H1 (cell line): ENCODE data around the gene FXYD5. TPM values are rescaled to one million over a fixed set of nuclear protein-coding genes. Genes with fewer than 3 reads are reported as not detected.

ENCODE experiments used
- CTCF ChIA-PET: fragments of 300-600 bp; sonication (Branson Sonifier 250); formaldehyde crosslinking; loops from one replicate; lab custom pipeline; 2021; ENCODE audit not compliant: partially characterized antibody; lab: Charles Lee
- POLR2A ChIA-PET: fragments of 300-600 bp; sonication (Branson Sonifier 250); formaldehyde crosslinking; loops from one replicate; lab custom pipeline; 2021; ENCODE audit warnings: inconsistent platforms; ENCODE audit not compliant: partially characterized antibody; lab: Charles Lee
- DNase-seq, 2 experiments: peaks; one replicate each; pipeline versions ENCODE4 v3.0.0 to v3.0.0-alpha.2; 2010 to 2022; ENCODE audit warnings: low spot score in 2 of 2, low read depth in 1 of 2, mixed read lengths in 1 of 2
- FAIRE-seq: peaks from 2 replicates; lab custom pipeline; 2011; peaks lifted over from hg19 to GRCh38; lab: Jason Lieb, UNC
- H2AFZ ChIP-seq: 2 replicates; pipeline ENCODE4 v1.8.1; 2012; ENCODE audit warnings: low read length, inconsistent platforms
- H2AK5ac ChIP-seq: 2 replicates; pipeline ENCODE4 v1.6.1; 2013; ENCODE audit warnings: low read depth, low read length
- H2BK120ac ChIP-seq: replicated peaks from 2 replicates; pipeline ENCODE3; 2013; ENCODE audit warnings: low read depth, low read length, inconsistent platforms
- H2BK12ac ChIP-seq: 2 replicates; pipeline ENCODE4 v1.6.1; 2013; ENCODE audit warnings: low read depth, low read length
- H2BK15ac ChIP-seq: 2 replicates; pipeline ENCODE4 v1.6.1; 2013; ENCODE audit warnings: low read length
- H2BK20ac ChIP-seq: 2 replicates; pipeline ENCODE4 v1.6.1; 2013; ENCODE audit warnings: low read length
- H2BK5ac ChIP-seq: 2 replicates; pipeline ENCODE4 v1.6.1; 2013; ENCODE audit warnings: low read depth, low read length
- H3K14ac ChIP-seq: 2 replicates; pipeline ENCODE4 v1.6.1; 2013; ENCODE audit warnings: inconsistent platforms; ENCODE audit not compliant: insufficient read length
- H3K18ac ChIP-seq: 2 replicates; pipeline ENCODE4 v1.6.1; 2013; ENCODE audit warnings: low read length; ENCODE audit errors: extremely low read depth
- H3K23ac ChIP-seq: 2 replicates; pipeline ENCODE4 v1.6.1; 2013; ENCODE audit warnings: inconsistent platforms; ENCODE audit not compliant: insufficient read length
- H3K23me2 ChIP-seq: 2 replicates; pipeline ENCODE4 v1.6.1; 2013; ENCODE audit warnings: low read depth, low read length
- H3K27ac ChIP-seq: 2 replicates; pipeline ENCODE4 v1.6.1; 2011; ENCODE audit warnings: low read depth, low read length, inconsistent platforms
- H3K27me3 ChIP-seq, 4 experiments: replicated peaks in 1 of 4; 1 replicate in 1 of 4; 2 replicates in 3 of 4; pipeline versions ENCODE4 v1.6.1 to v1.8.1; 2011 to 2013; ENCODE audit warnings: low read length in 3 of 4, mild to moderate bottlenecking in 3 of 4, inconsistent platforms in 2 of 4, mixed read lengths in 2 of 4, moderate library complexity in 1 of 4; ENCODE audit not compliant: control insufficient read depth in 3 of 4, insufficient read depth in 3 of 4; ENCODE audit errors: extremely low read depth in 1 of 4
- H3K36me3 ChIP-seq, 4 experiments: 2 replicates each; pipeline versions ENCODE4 v1.6.1 to v1.8.1; 2011 to 2013; ENCODE audit warnings: mild to moderate bottlenecking in 4 of 4, low read length in 3 of 4, moderate library complexity in 2 of 4, control low read depth in 1 of 4, inconsistent platforms in 1 of 4; ENCODE audit not compliant: insufficient read depth in 4 of 4, control insufficient read depth in 2 of 4
- H3K4ac ChIP-seq: replicated peaks from 2 replicates; pipeline ENCODE3; 2013; ENCODE audit warnings: low read length, low read depth, mixed read lengths, inconsistent platforms; ENCODE audit not compliant: insufficient read length
- H3K4me1 ChIP-seq, 4 experiments: replicated peaks in 1 of 4; 1 replicate in 1 of 4; 2 replicates in 3 of 4; pipeline versions ENCODE4 v1.6.1 to v1.8.1; 2011 to 2013; ENCODE audit warnings: low read length in 3 of 4, inconsistent platforms in 2 of 4, mixed read lengths in 1 of 4; ENCODE audit not compliant: insufficient read depth in 4 of 4, control insufficient read depth in 3 of 4
- H3K4me2 ChIP-seq, 2 experiments: 2 replicates each; pipeline versions ENCODE4 v1.6.1 to v1.8.1; 2011 to 2013; ENCODE audit warnings: low read depth in 2 of 2, low read length in 2 of 2, control low read depth in 1 of 2, inconsistent platforms in 1 of 2, mild to moderate bottlenecking in 1 of 2; ENCODE audit not compliant: insufficient read depth in 1 of 2
- H3K4me3 ChIP-seq, 4 experiments: fragments of 200-600, 300-600 bp in 1 of 4; sonication (generic), shearing (Covaris generic), sonication (Bioruptor Twin) in 1 of 4; 2 replicates each; pipeline versions ENCODE4 v1.5.1 to v1.8.1; 2011 to 2016; ENCODE audit warnings: low read length in 4 of 4, low read depth in 3 of 4, control low read depth in 2 of 4, inconsistent platforms in 2 of 4, mild to moderate bottlenecking in 2 of 4, mixed read lengths in 1 of 4, moderate library complexity in 1 of 4; ENCODE audit not compliant: insufficient read depth in 2 of 4; ENCODE audit errors: extremely low read depth in 1 of 4
- H3K56ac ChIP-seq: replicated peaks from 2 replicates; pipeline ENCODE3; 2013; ENCODE audit warnings: low read depth, mild to moderate bottlenecking, mixed read lengths, low read length, inconsistent platforms; ENCODE audit not compliant: insufficient read length
- H3K79me1 ChIP-seq: 2 replicates; pipeline ENCODE4 v1.6.1; 2013; ENCODE audit warnings: low read depth, low read length, control low read depth
- H3K79me2 ChIP-seq, 2 experiments: 2 replicates each; pipeline versions ENCODE4 v1.6.1 to v1.8.1; 2012 to 2013; ENCODE audit warnings: low read length in 2 of 2, mild to moderate bottlenecking in 2 of 2, inconsistent platforms in 1 of 2; ENCODE audit not compliant: insufficient read depth in 2 of 2, control insufficient read depth in 1 of 2
- H3K9ac ChIP-seq, 4 experiments: replicated peaks in 1 of 4; 1 replicate in 1 of 4; 2 replicates in 3 of 4; pipeline versions ENCODE4 v1.6.1 to v1.8.1; 2011 to 2013; ENCODE audit warnings: low read depth in 3 of 4, low read length in 3 of 4, control low read depth in 2 of 4, mild to moderate bottlenecking in 2 of 4, moderate library complexity in 2 of 4, inconsistent platforms in 1 of 4; ENCODE audit errors: extremely low read depth in 1 of 4
- H3K9me3 ChIP-seq, 2 experiments: 2 replicates each; pipeline versions ENCODE4 v1.6.1 to v1.8.1; 2012 to 2013; ENCODE audit warnings: mild to moderate bottlenecking in 2 of 2, moderate library complexity in 2 of 2, control low read depth in 1 of 2, inconsistent platforms in 1 of 2, low read depth in 1 of 2, low read length in 1 of 2, mixed read lengths in 1 of 2; ENCODE audit not compliant: insufficient read depth in 2 of 2
- H4K20me1 ChIP-seq, 2 experiments: replicated peaks in 1 of 2; 2 replicates each; pipeline versions ENCODE3 to v1.8.1; 2011 to 2013; ENCODE audit warnings: inconsistent platforms in 2 of 2, low read length in 2 of 2, mild to moderate bottlenecking in 1 of 2; ENCODE audit not compliant: insufficient read depth in 2 of 2, control insufficient read depth in 1 of 2
- H4K5ac ChIP-seq: 2 replicates; pipeline ENCODE4 v1.6.1; 2013; ENCODE audit warnings: low read length, low read depth, mixed read lengths, inconsistent platforms; ENCODE audit not compliant: insufficient read length
- H4K8ac ChIP-seq: 2 replicates; pipeline ENCODE4 v1.8.0; 2013; ENCODE audit warnings: mild to moderate bottlenecking, moderate library complexity, low read length, inconsistent platforms; ENCODE audit not compliant: insufficient read depth; ENCODE audit errors: extremely low read depth
- H4K91ac ChIP-seq: replicated peaks from 2 replicates; pipeline ENCODE3; 2013; ENCODE audit warnings: low read length, mixed read lengths, inconsistent platforms; ENCODE audit not compliant: insufficient read length
- ZNF274 ChIP-seq: IDR thresholded peaks from 2 replicates; pipeline ENCODE4 v1.7.0; 2012; ENCODE audit warnings: low read length, borderline replicate concordance; ENCODE audit errors: extremely low read depth
- WGBS, 2 experiments: shearing (Covaris generic) in 1 of 2; methylation state at CpG; one replicate each; pipeline versions ENCODE4 v1.1.6 to v1.1.7; 2013 to 2015; ENCODE audit warnings: low lambda C conversion rate in 2 of 2, mixed read lengths in 2 of 2, inconsistent platforms in 1 of 2, low coverage in 1 of 2, missing lambda C conversion rate in 1 of 2; ENCODE audit not compliant: insufficient replicate concordance in 2 of 2, insufficient coverage in 1 of 2, insufficient read length in 1 of 2; ENCODE audit errors: extremely low coverage in 1 of 2, missing lambda C conversion rate in 1 of 2; 5-methylcytosine and 5-hydroxymethylcytosine counted together
- polyA plus RNA-seq, 7 experiments: library from polyadenylated mRNA; depleted of rRNA in 3 of 7; stranded (reverse) in 5 of 7; unstranded in 2 of 7; fragments of >200 nt in 5 of 7; fragments of 200-250 nt in 2 of 7; gene quantifications; 1 replicate in 5 of 7; 2 replicates in 1 of 7; 4 replicates in 1 of 7; pipeline versions ENCODE4 v1.2.1 to v1.2.3, GENCODE V29; 2011 to 2013; ENCODE audit warnings: missing spikeins in 2 of 7, mixed read lengths in 2 of 7
- total RNA-seq: library from RNA; stranded (reverse); fragmentation: NEBNext Ultra II Directional; extraction: Animal tissue kit (Norgen Biotek cat#: 25700); gene quantifications from 2 replicates; pipeline ENCODE4 v1.2.1, GENCODE V29; 2021

FXYD5 gene
- total and polyA plus RNA-seq, 2 of the 8 experiments (the other 6 are each of a cell fraction or from before 2014, with no cell fraction given), result 99.0 to 191 TPM

DNA sequence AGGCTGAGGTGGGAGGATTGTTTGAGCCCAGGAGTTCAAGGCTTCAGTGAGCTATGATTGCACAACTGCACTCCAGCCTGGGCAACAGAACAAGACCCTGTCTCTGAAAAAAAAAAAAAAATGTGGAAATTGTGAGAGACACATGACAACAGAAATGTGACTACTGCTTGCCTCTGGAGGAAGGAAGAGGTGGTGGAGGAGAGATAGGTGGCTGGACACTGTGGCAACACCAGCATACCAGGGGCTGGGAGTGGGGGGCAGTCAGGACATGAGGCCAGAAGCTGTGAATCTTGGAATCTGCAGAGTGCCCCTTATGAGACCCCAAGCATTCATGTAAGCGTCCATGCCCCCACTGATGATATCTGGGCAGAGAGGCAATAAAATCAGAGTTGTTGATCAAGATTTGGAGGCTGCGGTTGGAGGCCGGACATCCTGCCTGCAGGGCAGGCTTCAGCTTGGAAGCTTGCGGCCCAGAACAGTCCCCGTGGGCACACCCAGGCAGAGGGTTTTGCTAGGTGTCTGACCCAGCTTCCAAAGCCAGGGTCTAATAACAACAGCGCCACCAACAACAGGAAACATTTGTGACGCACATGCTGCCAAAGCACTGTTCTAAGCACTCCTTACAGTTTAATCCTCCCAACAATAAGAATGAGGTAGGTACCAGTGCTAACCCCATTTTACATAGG is 57.2 kb downstream of the FXYD5 start:
- FAIRE-seq (no peak), DNase-seq (no peak)
- CTCF ChIA-PET, result interaction anchor here (0.7 to 1.3 kb wide), 3 partner anchors 44 to 144 kb away, joined by 3 to 4 read pairs (median 3); no protein-coding TSS in a partner anchor
- Histone ChIP-seq H3K23me2 (no peaks in the 10 kb centered on the region), H3K4ac (no peak overlapping the region), H3K4me3 (no peak overlapping the region), H2AK5ac (no peak overlapping the region), H3K4me1 (no peaks in the 10 kb centered on the region; a peak in 2 of 7 replicates), H3K36me3 (no peaks in the 10 kb centered on the region), H2BK120ac (no peak overlapping the region), H3K23ac (no peak overlapping the region), H2BK5ac (0 out of 2 replicates have a peak overlapping the region, but pooled peaks have one; percentile 4), H3K27me3 (no peaks in the 10 kb centered on the region), H2AFZ (0 out of 2 replicates have a peak overlapping the region, but pooled peaks have one; percentile 1), H3K9me3 (no peaks in the 10 kb centered on the region), H2BK15ac (peak overlapping the region; percentile 81; the same call in 1 of the 2 replicates), H4K5ac (no peak overlapping the region), H4K91ac (no peak overlapping the region), H3K18ac (no peak overlapping the region; the same call in 1 of the 2 replicates), H3K14ac (no peak overlapping the region), H3K79me1 (no peaks in the 10 kb centered on the region), H3K9ac (no peak overlapping the region), H3K56ac (no peak overlapping the region), H3K27ac (no peak overlapping the region), H2BK20ac (0 out of 2 replicates have a peak overlapping the region, but pooled peaks have one; percentile 21), H4K20me1 (no peaks in the 10 kb centered on the region), H3K79me2 (no peaks in the 10 kb centered on the region), H4K8ac (no peak overlapping the region), H3K4me2 (no peak overlapping the region), H2BK12ac (peak overlapping the region; percentile 60; the same call in 1 of the 2 replicates)
- 80% methylated on average over 7 of the region's 7 CpGs; no CpG with 5 or more reads in 1 of the 2 experiments for WGBS, 2 experiments
- no peak for TF ChIP-seq ZNF274
- POLR2A ChIA-PET, result interaction anchor here (0.6 to 1.2 kb wide), 4 partner anchors 13 to 58 kb away, joined by 3 read pairs; no protein-coding TSS in a partner anchor
